ENCODE results near the gene ARHGAP32.

ARHGAP32 gene

GRCh38 chr11:128941110-128941509, 251.0 kb downstream of the ARHGAP32 start:
- Histone ChIP-seq H3K36me3 (no peaks in the 10 kb centered on the region), H3K4me3 (ENCODE audit: low read depth, low read length) (no peak overlapping the region), H3K4me1 (no peaks in the 10 kb centered on the region), H3K9me3 (no peaks in the 10 kb centered on the region), H3K27me3 (no peaks in the 10 kb centered on the region)
- no peak for DNase-seq
- TF ChIP-seq CTCF (IDR thresholded peaks at IDR 0.05; ENCODE audit: low read depth, low read length) = no peak

DNA sequence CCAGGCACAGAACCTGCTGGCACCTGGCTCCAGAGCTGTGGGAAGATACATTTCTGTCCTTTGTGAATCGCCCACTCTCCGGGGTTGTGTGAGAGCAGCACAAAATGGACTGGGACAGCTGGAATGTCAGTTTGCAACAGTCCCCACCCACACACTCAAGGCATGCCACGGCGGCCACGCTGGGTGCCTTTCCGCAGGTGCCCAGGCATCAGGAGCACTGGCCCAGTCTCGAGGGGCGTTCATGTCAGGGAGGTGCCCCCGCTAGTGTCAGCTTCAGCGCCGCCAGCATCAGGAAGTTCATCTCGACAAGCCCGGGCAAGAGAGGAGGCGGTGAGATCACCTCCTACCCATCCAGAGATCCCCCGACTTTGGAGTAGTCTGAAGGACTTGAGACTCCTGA, 251.5 kb downstream of the ARHGAP32 start:
- no peaks in the 10 kb centered on the region for H3K27me3 ChIP-seq
- no peaks in the 10 kb centered on the region for H3K36me3 ChIP-seq
- TF ChIP-seq CTCF (IDR thresholded peaks at IDR 0.05; ENCODE audit: low read depth, low read length) = no peak
- no peak for DNase-seq
- H3K9me3 ChIP-seq = no peaks in the 10 kb centered on the region
- H3K4me3 ChIP-seq (ENCODE audit: low read depth, low read length) = no peak overlapping the region
- H3K4me1 ChIP-seq = no peaks in the 10 kb centered on the region

GRCh38 chr11:128940156-128940555, 252.0 kb downstream of the ARHGAP32 start:
- Histone ChIP-seq H3K4me1 (no peaks in the 10 kb centered on the region), H3K27me3 (no peaks in the 10 kb centered on the region), H3K4me3 (ENCODE audit: low read depth, low read length) (no peak overlapping the region), H3K36me3 (no peaks in the 10 kb centered on the region), H3K9me3 (no peaks in the 10 kb centered on the region)
- no peak for TF ChIP-seq CTCF (IDR thresholded peaks at IDR 0.05; ENCODE audit: low read depth, low read length)
- no peak for DNase-seq

- TF ChIP-seq CTCF (IDR thresholded peaks at IDR 0.05; ENCODE audit: low read depth, low read length) = no peak
- Histone ChIP-seq H3K27me3 (no peaks in the 10 kb centered on the region), H3K4me1 (no peaks in the 10 kb centered on the region), H3K4me3 (ENCODE audit: low read depth, low read length) (no peak overlapping the region), H3K9me3 (no peaks in the 10 kb centered on the region), H3K36me3 (no peaks in the 10 kb centered on the region)
- no peak for DNase-seq
These were observed 252.5 kb downstream of the ARHGAP32 start for GRCh38 chr11:128939591-128939990.

- no peak for DNase-seq
- Histone ChIP-seq H3K9me3 (no peaks in the 10 kb centered on the region), H3K27me3 (no peaks in the 10 kb centered on the region), H3K4me1 (no peaks in the 10 kb centered on the region), H3K36me3 (no peaks in the 10 kb centered on the region), H3K4me3 (ENCODE audit: low read depth, low read length) (no peak overlapping the region)
- no peak for TF ChIP-seq CTCF (IDR thresholded peaks at IDR 0.05; ENCODE audit: low read depth, low read length)
These were observed 253.8 kb downstream of the ARHGAP32 start for GRCh38 chr11:128938156-128938885.

DNA sequence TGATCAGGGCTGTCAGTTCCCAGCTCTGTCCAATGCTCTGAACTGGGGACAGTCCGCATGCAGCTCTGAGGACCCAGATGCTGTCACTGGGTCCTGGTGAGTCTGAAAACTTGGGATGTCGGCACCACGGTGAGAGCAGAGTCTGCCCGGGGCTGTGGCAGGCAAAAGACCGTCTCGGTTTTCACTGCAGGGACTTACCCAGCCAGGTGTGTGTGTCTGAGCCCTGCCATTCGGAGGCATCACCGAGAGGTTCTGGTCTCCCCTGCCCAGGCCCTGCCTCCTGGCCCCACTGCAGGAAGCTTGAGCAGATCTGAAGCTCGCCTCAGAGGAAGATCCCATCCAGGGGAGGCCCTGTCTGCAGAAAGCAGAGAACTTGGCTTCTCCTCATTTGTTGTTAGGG, 254.6 kb downstream of the ARHGAP32 start:
- H3K36me3 ChIP-seq = no peaks in the 10 kb centered on the region
- H3K4me1 ChIP-seq = no peaks in the 10 kb centered on the region
- DNase-seq = no peak
- no peak for TF ChIP-seq CTCF (IDR thresholded peaks at IDR 0.05; ENCODE audit: low read depth, low read length)
- H3K27me3 ChIP-seq = no peaks in the 10 kb centered on the region
- no peaks in the 10 kb centered on the region for H3K9me3 ChIP-seq
- H3K4me3 ChIP-seq (ENCODE audit: low read depth, low read length) = no peak overlapping the region

Data from BE2C (cell line).